Fibroblast of pulmonary artery (primary cell): ENCODE results near the gene CEBPA.

Source experiments
- DNase-seq: peaks from one replicate; pipeline ENCODE4 v3.0.0-alpha.2; 2010; ENCODE audit warnings: low read depth
- H3K4me3 ChIP-seq: replicated peaks from 2 replicates; pipeline ENCODE4 v1.5.1; 2011; ENCODE audit warnings: low read depth, mild to moderate bottlenecking, control low read depth, low read length, moderate library complexity
- TF ChIP-seq, protein P1 (sequence below): IDR thresholded peaks from 2 replicates; pipeline ENCODE4 v1.5.1; 2011; ENCODE audit warnings: mild to moderate bottlenecking, control low read depth, low read length, inconsistent platforms; ENCODE audit errors: missing control alignments

Gene CEBPA

DNA sequence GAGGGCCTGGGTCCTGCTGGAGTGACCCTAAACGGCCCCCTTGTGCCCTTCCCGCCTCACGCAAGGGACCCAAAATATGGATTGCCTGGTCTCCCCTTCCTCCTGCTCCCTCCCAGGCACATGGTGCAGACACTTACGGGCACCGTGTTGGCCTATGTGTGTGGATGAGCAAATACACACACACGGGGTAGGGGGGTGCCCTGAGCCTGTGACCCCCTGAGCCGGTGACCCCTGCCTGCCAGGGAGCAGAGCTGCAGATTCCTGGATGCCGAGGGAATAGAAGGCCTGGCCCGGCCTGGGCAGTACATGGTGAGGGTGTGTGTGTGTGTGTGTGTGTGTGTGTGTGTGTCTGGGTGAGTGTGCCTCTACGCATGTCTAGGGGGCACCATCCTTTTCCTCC, 33.3 kb downstream of the CEBPA start:
- no peak overlapping the region for H3K4me3 ChIP-seq
- TF ChIP-seq, protein P1, sequence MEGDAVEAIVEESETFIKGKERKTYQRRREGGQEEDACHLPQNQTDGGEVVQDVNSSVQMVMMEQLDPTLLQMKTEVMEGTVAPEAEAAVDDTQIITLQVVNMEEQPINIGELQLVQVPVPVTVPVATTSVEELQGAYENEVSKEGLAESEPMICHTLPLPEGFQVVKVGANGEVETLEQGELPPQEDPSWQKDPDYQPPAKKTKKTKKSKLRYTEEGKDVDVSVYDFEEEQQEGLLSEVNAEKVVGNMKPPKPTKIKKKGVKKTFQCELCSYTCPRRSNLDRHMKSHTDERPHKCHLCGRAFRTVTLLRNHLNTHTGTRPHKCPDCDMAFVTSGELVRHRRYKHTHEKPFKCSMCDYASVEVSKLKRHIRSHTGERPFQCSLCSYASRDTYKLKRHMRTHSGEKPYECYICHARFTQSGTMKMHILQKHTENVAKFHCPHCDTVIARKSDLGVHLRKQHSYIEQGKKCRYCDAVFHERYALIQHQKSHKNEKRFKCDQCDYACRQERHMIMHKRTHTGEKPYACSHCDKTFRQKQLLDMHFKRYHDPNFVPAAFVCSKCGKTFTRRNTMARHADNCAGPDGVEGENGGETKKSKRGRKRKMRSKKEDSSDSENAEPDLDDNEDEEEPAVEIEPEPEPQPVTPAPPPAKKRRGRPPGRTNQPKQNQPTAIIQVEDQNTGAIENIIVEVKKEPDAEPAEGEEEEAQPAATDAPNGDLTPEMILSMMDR = no peak
- no peak for DNase-seq

DNA sequence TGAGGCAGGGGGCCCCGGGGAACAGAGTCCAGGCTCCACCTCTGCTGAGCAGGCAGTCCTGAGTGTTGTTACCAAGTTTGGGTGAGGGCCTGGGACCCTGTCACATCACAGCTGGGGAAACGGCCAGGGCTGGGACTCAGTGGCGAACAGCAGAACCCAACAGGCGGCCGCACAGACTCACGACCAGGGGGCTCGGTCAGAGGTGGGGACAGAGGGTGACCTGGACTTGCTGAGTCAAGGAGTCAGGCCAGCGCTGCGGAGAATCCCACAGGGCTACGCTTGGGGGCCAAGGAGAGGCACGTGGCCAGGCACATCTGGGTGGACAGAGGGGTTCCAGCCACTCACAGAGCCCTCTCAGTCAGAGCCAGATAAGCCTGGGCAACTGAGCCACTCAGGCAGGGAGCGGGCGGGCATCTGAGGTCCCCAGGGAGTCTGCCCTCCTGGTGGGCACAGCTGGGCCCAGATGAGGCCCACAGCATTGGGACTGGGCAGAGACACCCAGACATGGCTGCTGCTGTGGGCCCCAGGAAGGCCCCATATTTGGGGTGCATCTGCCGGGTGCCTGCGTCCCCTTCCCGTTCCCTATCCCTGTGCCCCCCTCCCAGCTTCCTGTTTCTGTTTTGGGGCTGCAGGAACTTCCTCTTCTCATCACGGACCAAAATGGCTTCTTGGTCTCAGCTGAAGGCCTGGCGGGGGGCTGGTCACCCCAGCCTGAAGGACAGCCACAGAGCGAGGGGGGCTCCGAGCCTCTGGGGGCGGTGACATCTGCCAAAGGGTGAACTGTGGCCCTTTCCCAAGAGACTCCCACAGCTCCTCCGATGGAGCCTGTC, 34.0 kb downstream of the CEBPA start:
- H3K4me3 ChIP-seq = no peak overlapping the region
- TF ChIP-seq, protein P1 = no peak
- DNase-seq = no peak

DNA sequence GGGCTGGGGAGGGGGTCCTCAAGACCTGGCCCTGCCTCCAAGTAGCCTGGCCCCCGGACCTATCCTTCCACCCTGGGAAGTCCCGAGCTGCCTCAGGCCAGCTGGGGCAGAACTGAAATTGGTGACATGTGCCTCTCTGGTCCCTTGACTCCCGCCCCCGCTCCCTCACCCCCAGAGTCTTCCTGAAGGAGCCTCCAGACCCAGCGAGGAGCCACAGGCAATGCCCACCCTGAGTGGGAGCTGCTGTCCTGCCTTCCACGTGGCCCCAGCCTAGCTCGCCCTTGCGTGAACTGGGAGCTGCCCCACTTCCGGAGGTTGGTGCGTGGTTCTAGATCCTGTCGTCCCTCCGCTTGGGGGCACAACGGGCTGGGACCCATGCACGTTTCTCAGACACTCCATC, 34.6 kb downstream of the CEBPA start:
- H3K4me3 ChIP-seq = no peak overlapping the region
- DNase-seq = no peak
- TF ChIP-seq, protein P1 = no peak

DNA sequence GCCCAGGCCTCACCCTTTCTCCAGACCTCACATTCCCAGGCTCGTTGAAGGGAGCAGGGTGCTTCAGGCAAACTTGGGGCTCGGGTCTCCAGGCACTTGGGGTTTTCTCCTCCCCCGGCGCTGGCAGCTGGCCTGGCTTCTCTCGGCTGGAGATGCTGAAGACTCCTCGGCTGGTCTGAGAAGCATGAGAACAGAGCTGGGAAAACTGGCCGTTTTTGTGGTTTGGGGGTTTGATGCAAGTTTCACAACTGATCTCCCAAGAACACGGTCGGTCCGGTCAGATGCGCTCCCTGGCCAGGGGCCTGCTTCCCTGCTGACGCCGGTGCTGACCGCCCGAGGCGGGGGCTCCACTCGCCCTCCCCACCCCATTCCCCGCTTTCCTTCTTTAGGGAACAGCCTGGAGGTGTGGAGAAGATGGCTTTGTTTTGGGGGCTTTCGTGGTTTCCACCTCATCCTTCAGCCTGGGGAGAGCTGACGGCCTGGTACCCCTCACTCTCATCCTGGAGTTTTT, 35.3 kb downstream of the CEBPA start:
- TF ChIP-seq, protein P1 = no peak
- DNase-seq = no peak
- no peak overlapping the region for H3K4me3 ChIP-seq

DNA sequence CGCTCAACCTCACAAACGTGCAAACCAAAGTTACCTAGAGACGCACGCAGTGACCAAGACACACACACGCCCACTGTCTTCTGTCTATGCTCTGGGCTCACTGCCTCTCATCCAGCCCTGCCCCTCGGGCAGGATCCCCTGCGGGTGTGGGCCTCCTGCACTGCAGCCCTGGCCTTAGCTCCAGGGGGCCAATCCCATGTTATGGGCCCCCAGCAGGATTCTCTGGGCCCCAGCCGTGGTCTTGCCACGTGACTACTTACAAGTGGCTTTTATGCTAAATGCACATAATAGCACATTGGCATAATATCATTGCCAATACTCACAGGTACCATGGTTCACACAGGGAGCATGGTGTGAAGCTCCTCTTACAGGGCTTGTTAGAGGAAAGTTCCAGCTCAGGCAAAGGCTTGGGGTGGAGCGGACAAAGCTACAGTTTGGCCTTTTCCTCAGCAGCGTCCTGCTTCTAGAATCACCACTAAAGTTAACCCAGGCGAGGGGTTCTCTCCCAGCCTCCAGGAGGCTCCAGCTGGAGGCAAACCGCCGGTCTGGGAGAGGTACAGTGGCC, 37.4 kb downstream of the CEBPA start:
- no peak overlapping the region for H3K4me3 ChIP-seq
- no peak for DNase-seq
- TF ChIP-seq, protein P1 = no peak

DNA sequence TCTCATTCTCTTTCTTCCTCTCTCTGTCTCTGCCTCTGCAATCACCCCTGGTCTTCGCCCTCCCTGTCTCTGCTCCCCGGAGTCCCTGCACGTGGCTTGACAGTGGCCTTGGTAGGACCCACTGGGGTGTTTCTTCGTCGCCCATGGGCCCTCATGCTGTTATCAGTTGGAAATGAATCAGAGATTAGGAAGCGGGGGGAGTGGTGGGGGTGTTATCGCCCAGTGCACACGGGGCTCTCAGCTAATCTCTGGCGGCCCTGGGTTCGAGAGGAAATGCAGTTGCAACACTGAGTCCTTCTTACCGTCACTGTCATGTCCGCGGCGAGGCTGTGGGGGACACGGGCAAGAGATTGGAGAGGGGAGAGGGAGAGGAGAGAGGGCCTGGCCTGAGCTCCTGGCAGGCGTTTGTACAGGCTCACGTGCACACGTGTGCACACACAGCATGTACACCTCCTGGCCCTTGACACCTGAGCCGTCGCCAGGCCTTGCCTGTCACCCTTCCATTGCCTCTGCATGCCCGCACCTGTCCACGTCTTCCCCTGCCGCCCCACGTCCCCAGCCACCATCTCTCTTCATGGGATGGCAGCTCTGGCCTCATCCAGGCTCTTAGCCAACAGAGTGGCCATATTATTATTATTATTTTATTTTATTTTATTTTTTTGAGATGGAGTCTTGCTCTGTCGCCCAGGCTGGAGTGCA, 38.9 kb downstream of the CEBPA start:
- TF ChIP-seq, protein P1 = no peak
- DNase-seq = no peak
- H3K4me3 ChIP-seq = no peak overlapping the region
